ENCODE data around the gene DHCR7. TPM values are rescaled to one million over a fixed set of nuclear protein-coding genes. Genes with fewer than 3 reads are reported as not detected.

The DHCR7 gene
- polyA plus RNA-seq, 1 donor from 2014 or later: 30.1 TPM

GRCh38 chr11:71442123-71442522, 6.1 kb downstream of the DHCR7 start:
- Histone ChIP-seq H3K4me3 (ENCODE audit: low read length) (no peak overlapping the region), H4K20me1 (ENCODE audit: insufficient read depth) (no peaks in the 10 kb centered on the region), H3K36me3 (ENCODE audit: insufficient read depth, low read length) (peaks cover 19% of the 10 kb centered on the region), H3F3A (ENCODE audit: insufficient read depth, low read length, poor library complexity, severe bottlenecking) (no peaks in the 10 kb centered on the region), H2AFZ (ENCODE audit: low read depth, low read length) (no peak overlapping the region), H3K79me2 (replicated peaks; ENCODE audit: insufficient read depth, low read length) (peaks cover 15% of the 10 kb centered on the region), H3K27me3 (ENCODE audit: insufficient read depth, low read depth, low read length) (no peaks in the 10 kb centered on the region), H3K9me3 (ENCODE audit: low read length) (no peaks in the 10 kb centered on the region), H3K9me2 (ENCODE audit: insufficient read depth, low read length) (no peaks in the 10 kb centered on the region), H3K9ac (ENCODE audit: low read length) (no peak overlapping the region), H3K4me2 (ENCODE audit: low read length) (no peak overlapping the region), H3K27ac (ENCODE audit: low read length) (no peak overlapping the region)
- TF ChIP-seq REST (IDR thresholded peaks at IDR 0.05; ENCODE audit: borderline replicate concordance): no peak
- no peak for TF ChIP-seq TAF1 (IDR thresholded peaks at IDR 0.05; ENCODE audit: low read depth)
- TF ChIP-seq SMC3 (conservative IDR thresholded peaks at IDR 0.05; ENCODE audit: poor library complexity): no peak
- TF ChIP-seq EZH2 (IDR thresholded peaks at IDR 0.05; ENCODE audit: borderline replicate concordance, insufficient read depth, low read length, poor library complexity, severe bottlenecking): no peak
- no peak for TF ChIP-seq MXI1 (conservative IDR thresholded peaks at IDR 0.05; ENCODE audit: poor library complexity, severe bottlenecking)

GRCh38 chr11:71441251-71441650, 6.9 kb downstream of the DHCR7 start:
- H3K9me2 ChIP-seq (ENCODE audit: insufficient read depth, low read length): no peaks in the 10 kb centered on the region
- H3K9me3 ChIP-seq (ENCODE audit: low read length): no peaks in the 10 kb centered on the region
- no peaks in the 10 kb centered on the region for H4K20me1 ChIP-seq (ENCODE audit: insufficient read depth)
- H2AFZ ChIP-seq (ENCODE audit: low read depth, low read length): no peak overlapping the region
- H3F3A ChIP-seq (ENCODE audit: insufficient read depth, low read length, poor library complexity, severe bottlenecking): no peaks in the 10 kb centered on the region
- peaks cover 19% of the 10 kb centered on the region for H3K36me3 ChIP-seq (ENCODE audit: insufficient read depth, low read length)
- H3K4me3 ChIP-seq (ENCODE audit: low read length): no peak overlapping the region
- H3K79me2 ChIP-seq (replicated peaks; ENCODE audit: insufficient read depth, low read length): peaks cover 7% of the 10 kb centered on the region
- no peaks in the 10 kb centered on the region for H3K27me3 ChIP-seq (ENCODE audit: insufficient read depth, low read depth, low read length)
- H3K27ac ChIP-seq (ENCODE audit: low read length): no peak overlapping the region
- no peak overlapping the region for H3K4me2 ChIP-seq (ENCODE audit: low read length)
- no peak overlapping the region for H3K9ac ChIP-seq (ENCODE audit: low read length)
- no peak for TF ChIP-seq SMC3 (conservative IDR thresholded peaks at IDR 0.05; ENCODE audit: poor library complexity)
- TF ChIP-seq EZH2 (IDR thresholded peaks at IDR 0.05; ENCODE audit: borderline replicate concordance, insufficient read depth, low read length, poor library complexity, severe bottlenecking): no peak
- no peak for TF ChIP-seq POLR2AphosphoS5 (IDR thresholded peaks at IDR 0.05)
- no peak for TF ChIP-seq TAF1 (IDR thresholded peaks at IDR 0.05; ENCODE audit: low read depth)
- no peak for TF ChIP-seq MXI1 (conservative IDR thresholded peaks at IDR 0.05; ENCODE audit: poor library complexity, severe bottlenecking)
- TF ChIP-seq RAD21 (conservative IDR thresholded peaks at IDR 0.05): no peak
- TF ChIP-seq CTCF (IDR thresholded peaks at IDR 0.05; ENCODE audit: poor library complexity, severe bottlenecking): no peak
- no peak for TF ChIP-seq EP300 (conservative IDR thresholded peaks at IDR 0.05; ENCODE audit: poor library complexity, severe bottlenecking)
- no peak for TF ChIP-seq REST (IDR thresholded peaks at IDR 0.05; ENCODE audit: borderline replicate concordance)
